Right lobe of liver (tissue), 4 donors: ENCODE data around the gene CYB5R3.
"Not testable (repeated sequence)": the region's sequence is repeated elsewhere in the genome, so short reads cannot be mapped to it uniquely, and the experiment has no call there.

Source experiments
- CTCF ChIP-seq, 4 donors: fragments of 200-600 bp in 3 of 4; fragments of 450-650 bp in 1 of 4; IDR thresholded peaks; one replicate each; pipeline versions ENCODE4 v1.5.1 to v1.8.0; 2016 to 2022; ENCODE audit warnings: antibody characterized with exemption in 4 of 4, mild to moderate bottlenecking in 2 of 4
- POLR2A ChIP-seq: fragments of 450-650 bp; IDR thresholded peaks from one replicate; pipeline ENCODE4 v1.6.1; 2017; ENCODE audit warnings: antibody characterized with exemption, mild to moderate bottlenecking
- donor health status: DM: no; HTN: no; CAD: no.
- donor health status: DM: no; HTN: no; CAD: no.
- donor health status: DM: no; HTN: yes; CAD: no.

- not testable (repeated sequence) for TF ChIP-seq CTCF (IDR thresholded peaks at IDR 0.05); POLR2A
Observed at GRCh38 chr22:42567950-42568349, 81.2 kb downstream of the CYB5R3 start.
